HG03060 (cell line): ENCODE data around the gene RAC3.

Experiments used
- ATAC-seq: cut with Tn5 transposase; IDR thresholded peaks from one replicate; pipeline ENCODE4 v1.9.1; 2021; ENCODE audit warnings: low read depth, moderate number of reproducible peaks; ENCODE audit not compliant: unreplicated experiment

RAC3 gene

GRCh38 chr17:82031303-82031884, at the start of gene RAC3:
RAC3 (plus strand) TSS chr17:82031678; CDS start chr17:82031762, 84 bp downstream.
- no peak for ATAC-seq

DNA sequence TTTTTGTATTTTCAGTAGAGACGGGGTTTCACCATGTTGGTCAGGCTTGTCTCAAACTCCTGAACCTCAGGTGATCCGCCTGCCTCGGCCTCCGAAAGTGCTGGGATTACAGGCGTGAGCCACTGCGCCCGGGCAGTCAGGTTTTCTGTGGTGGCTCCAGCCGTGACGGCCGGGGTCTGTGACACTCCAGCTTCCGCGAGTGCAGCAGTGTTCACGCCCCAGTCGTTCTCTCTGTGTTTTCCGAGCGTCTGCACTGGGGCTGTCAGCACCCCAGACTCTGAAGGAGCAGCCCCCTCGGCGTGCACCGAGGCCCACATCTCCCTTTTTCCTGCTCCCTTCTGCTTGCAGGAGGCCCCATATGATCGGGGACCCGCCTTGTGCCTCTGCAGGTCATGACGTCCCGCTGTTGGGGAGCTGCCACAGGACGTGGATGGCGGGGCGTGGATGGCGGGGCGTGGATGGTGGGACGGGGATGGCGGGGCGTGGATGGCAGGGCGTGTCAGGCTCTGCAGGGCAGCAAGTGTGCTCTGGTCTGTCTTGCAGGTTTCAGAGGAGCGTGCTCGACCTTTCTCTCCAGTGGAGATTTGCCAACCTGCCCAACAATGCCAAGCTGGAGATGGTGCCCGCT, 48.4 kb upstream of the RAC3 start:
- ATAC-seq, result no peak

DNA sequence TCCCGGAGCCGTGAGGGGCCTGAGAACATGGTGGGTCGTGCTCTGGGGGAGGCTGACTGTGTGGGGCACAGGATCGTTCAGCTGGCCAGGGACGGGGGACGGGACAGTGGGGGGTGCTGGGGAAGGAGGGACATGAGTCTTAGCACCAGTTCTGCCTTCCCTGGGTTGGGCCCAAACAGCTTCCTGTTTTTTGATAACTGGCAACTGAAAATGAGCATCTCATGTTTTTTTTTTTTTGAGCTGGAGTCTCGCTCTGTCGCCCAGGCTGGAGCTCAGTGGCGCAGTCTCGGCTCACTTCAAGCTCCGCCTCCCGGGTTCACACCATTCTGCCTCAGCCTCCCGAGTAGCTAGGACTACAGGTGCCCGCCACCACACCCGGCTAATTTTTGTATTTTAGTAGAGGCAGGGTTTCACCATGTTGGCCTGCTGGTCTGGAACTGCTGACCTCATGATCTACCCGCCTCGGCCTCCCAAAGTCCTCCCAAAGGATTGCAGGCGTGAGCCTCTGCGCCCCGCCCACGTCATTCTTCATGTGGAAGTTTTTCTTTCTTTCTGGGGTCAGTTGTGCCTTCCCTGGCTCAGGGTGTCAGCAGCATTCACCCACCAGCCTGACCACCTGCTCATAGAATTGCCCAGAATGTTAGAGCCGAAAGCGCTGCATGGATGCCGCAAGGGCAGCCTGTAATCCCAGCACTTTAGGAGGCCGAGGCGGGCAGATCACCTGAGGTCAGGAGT, 47.7 kb upstream of the RAC3 start:
- no peak for ATAC-seq

- ATAC-seq, result no peak
Measured at GRCh38 chr17:81984773-81985410, 46.6 kb upstream of the RAC3 start.

GRCh38 chr17:81986606-81987005, 44.9 kb upstream of the RAC3 start:
- no peak for ATAC-seq

DNA sequence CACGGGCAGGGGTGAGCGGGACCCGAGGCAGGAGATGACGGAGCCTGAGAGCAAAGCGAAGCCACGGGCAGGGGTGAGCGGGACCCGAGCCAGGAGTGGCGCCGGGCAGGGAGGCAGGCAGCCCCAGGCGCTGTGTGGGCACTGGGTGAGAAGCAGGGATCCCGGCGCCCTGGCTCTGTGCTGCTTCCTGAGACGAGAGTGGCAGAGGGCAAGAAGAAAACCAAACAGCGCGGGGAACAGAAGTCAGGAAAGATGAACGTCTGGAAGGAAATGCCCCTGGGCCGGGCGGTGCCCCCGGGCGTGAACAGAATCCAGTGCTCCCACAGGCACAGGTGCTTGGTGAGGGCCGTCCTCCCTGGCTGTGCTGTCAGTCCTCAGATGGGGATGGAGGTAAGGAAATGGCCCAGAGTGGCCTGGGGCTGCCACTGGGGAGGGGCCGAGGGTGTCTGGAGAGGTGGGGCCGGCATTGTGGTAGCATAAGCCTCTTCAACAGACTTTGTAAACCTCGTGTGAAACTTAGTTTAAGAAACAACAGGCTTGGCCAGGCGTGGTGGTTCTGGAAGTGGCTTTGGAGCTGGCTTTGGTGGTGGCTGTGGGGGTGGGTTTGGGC, 44.2 kb upstream of the RAC3 start:
- ATAC-seq, result no peak

- no peak for ATAC-seq
Measured at GRCh38 chr17:81990836-81991683, 40.4 kb upstream of the RAC3 start.

DNA sequence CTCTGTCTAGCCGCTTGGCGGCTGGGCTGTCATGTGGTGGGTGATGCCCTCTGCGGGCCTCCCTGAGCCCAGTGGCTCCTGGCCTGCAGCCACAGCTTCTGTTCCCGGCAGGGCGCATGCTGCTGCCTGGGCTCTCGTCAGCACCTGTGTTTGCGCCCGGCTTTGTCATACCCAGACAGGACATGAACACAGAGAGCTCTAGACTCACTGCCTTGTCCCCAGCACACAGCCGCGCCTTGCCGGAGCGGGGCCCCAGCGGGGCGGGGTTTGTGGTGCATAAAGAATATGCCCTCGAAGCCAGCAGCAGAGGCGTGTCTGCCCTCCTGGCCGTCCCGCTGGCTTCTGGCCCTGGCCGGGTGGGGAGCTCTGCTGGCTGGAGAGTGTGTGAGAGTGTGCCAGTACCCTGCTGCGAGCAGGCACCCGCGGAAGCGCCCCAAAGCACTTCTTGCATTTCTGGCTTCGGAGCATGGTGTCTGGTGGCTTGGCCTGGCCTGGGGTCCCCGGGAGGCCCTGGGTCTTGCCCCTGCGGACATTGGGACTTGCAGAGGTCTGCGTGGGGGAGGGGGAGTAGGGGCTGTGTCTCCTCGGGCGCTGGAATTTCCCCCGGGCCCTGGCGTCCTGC, 39.7 kb upstream of the RAC3 start:
- no peak for ATAC-seq

DNA sequence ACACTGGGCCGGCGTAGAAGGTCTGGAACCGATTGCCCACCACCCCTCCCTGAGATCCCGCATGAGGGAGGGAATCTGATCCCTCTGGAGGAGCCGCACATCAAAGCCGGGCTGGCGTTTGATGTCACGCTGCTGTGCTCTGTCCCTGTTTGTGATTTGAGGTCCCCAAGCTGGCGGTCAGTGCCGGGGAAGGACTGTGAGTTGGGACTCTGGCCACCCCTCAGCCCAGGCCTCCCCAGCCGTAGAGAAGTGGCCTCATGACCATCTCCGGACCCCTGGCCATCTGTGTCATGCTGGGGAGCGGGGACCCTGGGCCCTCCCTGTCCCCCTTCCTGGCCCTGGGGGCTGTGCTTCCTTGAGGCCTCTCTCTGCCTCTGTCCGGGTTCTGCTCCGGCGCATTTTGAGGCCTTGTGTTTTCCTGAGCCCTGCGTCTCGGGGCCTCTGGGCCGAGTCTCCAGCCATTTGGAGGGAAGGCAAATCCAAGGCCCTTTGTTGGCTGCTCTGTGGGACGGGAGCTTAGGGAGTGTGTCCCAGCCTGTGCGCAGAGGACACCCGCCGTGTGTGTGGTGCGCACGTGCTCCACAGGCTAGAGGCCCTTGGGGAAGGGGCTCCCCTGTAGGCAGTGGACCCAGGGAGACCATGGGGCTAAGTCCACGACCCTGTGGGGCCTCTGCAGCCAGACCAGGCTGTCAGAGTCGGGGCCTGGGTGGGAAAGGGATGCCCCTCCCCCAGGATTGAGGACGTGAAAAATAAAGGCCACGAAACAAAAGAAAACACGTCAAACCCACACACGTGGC, 39.0 kb upstream of the RAC3 start:
- ATAC-seq, result no peak

GRCh38 chr17:81993729-81994592, 37.5 kb upstream of the RAC3 start:
- no peak for ATAC-seq

DNA sequence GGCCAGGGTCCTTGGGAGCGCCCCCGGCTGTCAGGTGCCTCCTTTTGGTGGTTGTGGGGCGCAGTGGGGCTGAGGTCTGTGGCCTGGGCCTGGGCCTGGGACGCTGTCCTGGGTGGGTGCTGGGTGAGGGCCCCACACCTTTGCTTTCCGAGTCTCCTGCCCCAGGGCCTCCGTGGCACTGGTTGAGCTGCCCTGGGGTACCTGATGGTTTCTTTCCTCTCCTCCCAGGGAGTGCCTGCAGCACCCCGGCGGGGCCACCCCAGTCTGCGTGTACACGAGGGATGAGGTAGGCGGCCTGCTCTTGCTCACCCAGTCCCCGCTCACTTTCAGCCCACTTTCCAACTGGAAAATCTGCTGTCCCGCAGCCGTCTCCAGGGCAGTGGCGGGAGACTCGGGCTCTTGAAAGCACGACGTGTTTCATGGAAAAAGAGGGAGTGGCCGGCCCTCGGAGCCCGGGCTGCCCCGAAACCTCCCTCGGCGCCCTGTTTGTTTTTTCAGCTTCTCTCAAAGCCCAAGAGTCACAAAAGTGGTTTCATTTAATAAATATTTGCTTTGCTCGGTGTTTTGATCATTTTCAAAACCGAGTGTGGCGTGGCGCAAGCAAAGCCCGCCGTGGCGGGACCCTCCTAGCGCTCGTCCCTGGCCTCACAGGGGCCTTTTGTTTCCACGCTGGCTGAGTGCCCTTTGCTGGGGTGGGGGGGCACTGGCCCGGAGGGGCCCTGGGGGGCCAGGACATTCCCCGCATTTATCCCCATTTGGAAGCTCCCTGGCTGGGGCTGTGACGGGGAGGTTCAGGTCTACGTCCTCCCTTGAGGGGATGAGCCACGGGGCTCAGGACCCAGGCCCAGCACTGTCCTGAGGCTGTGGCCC, 36.6 kb upstream of the RAC3 start:
- ATAC-seq, result no peak

DNA sequence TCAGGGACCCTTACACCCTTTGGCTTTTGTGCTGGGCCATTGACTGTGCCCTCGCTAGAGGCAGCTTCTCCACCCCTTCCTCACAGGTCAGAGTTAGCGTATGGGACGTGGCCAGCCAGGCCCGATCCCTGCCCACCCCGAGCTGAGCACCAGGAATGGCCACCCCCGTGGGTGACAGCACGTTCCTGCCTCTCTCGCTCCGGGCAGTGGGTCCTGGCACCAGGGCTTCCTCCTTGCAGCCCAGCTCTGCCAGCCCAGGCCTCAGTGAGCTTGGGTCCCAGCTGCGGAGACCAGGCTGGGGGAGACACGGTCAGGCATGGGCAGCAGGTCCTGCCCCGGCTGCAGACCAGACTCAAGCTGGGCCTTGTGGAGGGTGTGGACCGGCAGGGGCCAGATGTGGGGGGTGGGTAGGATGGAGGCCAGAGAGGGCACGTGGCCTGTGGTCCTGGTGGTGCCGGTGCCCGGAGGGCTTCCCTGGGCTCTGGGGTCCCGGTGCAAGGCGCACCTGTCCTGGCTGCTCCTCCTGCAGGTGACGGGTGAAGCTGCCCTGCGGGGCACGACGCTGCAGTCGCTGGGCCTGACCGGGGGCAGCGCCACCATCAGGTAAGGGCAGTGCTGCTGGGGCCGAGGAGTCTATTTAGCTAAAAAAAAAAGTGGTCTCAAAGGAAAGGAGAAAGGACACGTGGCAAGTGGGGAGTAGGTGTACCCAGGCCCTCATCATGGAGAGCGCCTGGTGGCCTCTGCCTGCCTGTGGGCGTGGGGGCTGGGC, 35.8 kb upstream of the RAC3 start:
- ATAC-seq, result no peak

GRCh38 chr17:81996232-81996756, 35.2 kb upstream of the RAC3 start:
- no peak for ATAC-seq

DNA sequence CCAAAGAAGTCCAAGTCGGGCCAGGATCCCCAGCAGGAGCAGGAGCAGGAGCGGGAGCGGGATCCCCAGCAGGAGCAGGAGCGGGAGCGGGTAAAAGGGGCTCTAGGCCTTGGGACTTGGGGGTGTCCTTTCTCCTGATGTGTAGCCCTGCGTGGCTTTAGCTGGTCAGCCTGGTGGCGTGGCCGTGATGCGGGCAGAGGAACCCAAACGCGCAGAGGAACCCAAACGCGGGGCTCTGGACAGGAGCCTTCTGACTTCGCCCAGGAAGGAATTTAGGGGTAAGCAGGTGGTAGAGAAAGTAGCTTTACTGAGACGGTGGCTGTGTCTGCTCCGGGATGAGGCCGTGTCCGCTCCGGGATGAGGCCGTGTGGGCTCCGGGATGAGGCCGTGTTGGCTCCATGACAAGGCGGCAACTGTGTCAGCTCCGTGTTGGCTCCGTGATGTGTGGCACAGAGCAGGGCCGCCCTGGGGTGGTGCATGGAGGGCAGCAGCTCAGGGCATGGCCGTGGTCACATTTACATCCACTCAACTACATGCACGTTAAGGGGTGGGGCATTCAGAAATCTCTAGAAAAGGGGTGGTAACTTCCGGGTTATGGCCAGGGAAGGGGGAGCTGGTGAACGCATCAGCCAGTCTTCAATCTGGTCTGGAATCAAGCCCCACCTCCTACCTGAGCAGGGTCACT, 34.6 kb upstream of the RAC3 start:
- no peak for ATAC-seq

DNA sequence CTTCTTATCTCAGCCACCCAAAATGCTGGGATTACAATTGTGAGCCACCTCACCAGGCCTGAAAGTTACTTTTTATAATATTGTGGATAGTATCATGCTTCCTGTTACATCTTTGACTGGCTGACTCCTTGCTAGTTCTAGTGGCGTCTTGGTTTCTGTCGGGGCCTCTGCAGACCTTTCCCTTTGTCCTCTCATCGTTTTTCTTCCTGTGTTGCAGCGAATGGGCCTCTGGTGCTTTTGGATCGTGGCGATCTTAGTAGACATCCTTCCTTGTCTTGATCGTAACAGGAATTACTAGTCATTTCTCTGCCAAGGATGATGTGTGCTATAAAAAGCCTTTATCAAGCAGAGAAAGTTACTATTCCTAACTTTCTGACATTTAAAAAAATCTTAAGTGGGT, 33.3 kb upstream of the RAC3 start:
- no peak for ATAC-seq
